ENCODE measurements around the gene ANKH.

Gene ANKH

GRCh38 chr5:14721990-14722656, 149.5 kb downstream of the ANKH start:
- H3K4me3 ChIP-seq (ENCODE audit: control insufficient read depth, low read depth, low read length), result no peak overlapping the region
- no peak for DNase-seq (ENCODE audit: low read depth)
- no peak for TF ChIP-seq CTCF (IDR thresholded peaks at IDR 0.05; ENCODE audit: control insufficient read depth, insufficient read depth, low read depth, low read length, missing control alignments)

- H3K4me3 ChIP-seq (ENCODE audit: control insufficient read depth, low read depth, low read length), result no peak overlapping the region
- no peak for TF ChIP-seq CTCF (IDR thresholded peaks at IDR 0.05; ENCODE audit: control insufficient read depth, insufficient read depth, low read depth, low read length, missing control alignments)
- DNase-seq (ENCODE audit: low read depth), result no peak
These were observed 151.2 kb downstream of the ANKH start for GRCh38 chr5:14720236-14720923.

GRCh38 chr5:14718778-14719177, 152.8 kb downstream of the ANKH start:
- no peak for DNase-seq (ENCODE audit: low read depth)
- TF ChIP-seq CTCF (IDR thresholded peaks at IDR 0.05; ENCODE audit: control insufficient read depth, insufficient read depth, low read depth, low read length, missing control alignments), result no peak
- H3K4me3 ChIP-seq (ENCODE audit: control insufficient read depth, low read depth, low read length), result no peak overlapping the region

GRCh38 chr5:14716755-14717752, 154.5 kb downstream of the ANKH start:
- no peak for TF ChIP-seq CTCF (IDR thresholded peaks at IDR 0.05; ENCODE audit: control insufficient read depth, insufficient read depth, low read depth, low read length, missing control alignments)

GRCh38 chr5:14715481-14715880, 156.1 kb downstream of the ANKH start:
- TF ChIP-seq CTCF (IDR thresholded peaks at IDR 0.05; ENCODE audit: control insufficient read depth, insufficient read depth, low read depth, low read length, missing control alignments), result no peak
- H3K4me3 ChIP-seq (ENCODE audit: control insufficient read depth, low read depth, low read length), result no peak overlapping the region

More at GRCh38 chr5:14716755-14717752, 154.5 kb downstream of the ANKH start:
- H3K4me3 ChIP-seq (ENCODE audit: control insufficient read depth, low read depth, low read length), result no peak overlapping the region
- no peak for DNase-seq (ENCODE audit: low read depth)

GRCh38 chr5:14714706-14715105, 156.9 kb downstream of the ANKH start:
- TF ChIP-seq CTCF (IDR thresholded peaks at IDR 0.05; ENCODE audit: control insufficient read depth, insufficient read depth, low read depth, low read length, missing control alignments), result no peak
- H3K4me3 ChIP-seq (ENCODE audit: control insufficient read depth, low read depth, low read length), result no peak overlapping the region
- DNase-seq (ENCODE audit: low read depth), result no peak

More at GRCh38 chr5:14715481-14715880, 156.1 kb downstream of the ANKH start:
- no peak for DNase-seq (ENCODE audit: low read depth)
